Pancreas (tissue), 10 donors: Measurements from ENCODE around the gene P4HA2. TPM values are rescaled to one million over a fixed set of nuclear protein-coding genes. Genes with fewer than 3 reads are reported as not detected.
A peak's percentile ranks its signal among the peaks of the same experiment; 100 is the strongest.

Experiments used
- ATAC-seq, 4 donors: fragments of 200-7000 bp; cut with Tn5 transposase; one replicate each; pipeline versions ENCODE4 v1.8.0 to v1.9.1; 2020; ENCODE audit warnings: mild to moderate bottlenecking in 4 of 4, moderate library complexity in 4 of 4
- DNase-seq, 6 donors: peaks; one replicate each; pipeline ENCODE4 v3.0.0-alpha.2; 2020
- FAIRE-seq: peaks from 2 replicates; lab custom pipeline; 2012; peaks lifted over from hg19 to GRCh38; lab: Jason Lieb, UNC
- H3K27ac ChIP-seq, 4 donors: fragments of 200-600 bp; sonication (generic); 1 replicate in 3 of 4; 2 replicates in 1 of 4; pipeline versions ENCODE4 v1.5.0 to v1.8.0; 2020
- H3K27me3 ChIP-seq, 4 donors: fragments of 200-600 bp; one replicate each; pipeline ENCODE4 v1.8.0; 2021
- H3K36me3 ChIP-seq, 3 donors: fragments of 200-600 bp; sonication (generic) in 1 of 3; one replicate each; pipeline versions ENCODE4 v1.5.0 to v1.8.0; 2020 to 2021
- H3K4me1 ChIP-seq, 3 donors: fragments of 200-600 bp; one replicate each; pipeline ENCODE4 v1.8.0; 2021
- H3K4me3 ChIP-seq, 4 donors: fragments of 200-600 bp; sonication (generic) in 2 of 4; one replicate each; pipeline versions ENCODE4 v1.5.0 to v1.8.0; 2020 to 2021
- H3K9me3 ChIP-seq, 4 donors: fragments of 200-600 bp; one replicate each; pipeline ENCODE4 v1.8.0; 2021
- WGBS, 2 donors: extraction: QIAGEN DNeasy Blood & Tissue Kit; methylation state at CpG; one replicate each; pipeline ENCODE4 v1.1.7; 2013; 5-methylcytosine and 5-hydroxymethylcytosine counted together
- intact Hi-C, 3 donors: fragments of 100-400 bp; cut with DNase I; formaldehyde crosslinking; loops; one replicate each; pipeline versions ENCODE4 v1.11.1 to v1.14.2; 2022
- polyA plus RNA-seq, 2 donors: library from polyadenylated mRNA; stranded (reverse); fragments of 200-250 nt; gene quantifications; one replicate each; pipeline ENCODE4 v1.2.3, GENCODE V29; 2013
- total RNA-seq, 6 donors: library from RNA; stranded (reverse); fragmentation: NEBNext Ultra II Directional in 4 of 6; extraction: Animal tissue kit (Norgen Biotek cat#: 25700) in 4 of 6; gene quantifications; one replicate each; pipeline versions ENCODE4 v1.2.1 to v1.2.4, GENCODE V29; 2021 to 2023
- TF ChIP-seq, protein P1 (sequence below), 4 donors: fragments of 200-600 bp; sonication (generic) in 3 of 4; IDR thresholded peaks; one replicate each; pipeline versions ENCODE4 v1.5.0 to v1.8.0; 2021; ENCODE audit warnings: antibody characterized with exemption in 4 of 4
- donor health status: healthy with polysubstance abuse.
- donor health status: DM: no; HTN: no; CAD: no; lungs with moderate emphysema.
- donor health status: DM: no; HTN: no; CAD: no.
- donor health status: control.
- donor health status: control.
- donor health status: Bipolar disorder and iron deficiency.
- donor health status: DM: yes; HTN: yes; CAD: no.
- donor health status: DM: no; HTN: no; CAD: no.
- donor health status: DM: no; HTN: no; CAD: no.
- donor health status: DM: yes; HTN: yes; CAD: no.

P4HA2 gene
- total and polyA plus RNA-seq, 8 donors, result 28.3 to 85.7 (median 56.4) TPM

DNA sequence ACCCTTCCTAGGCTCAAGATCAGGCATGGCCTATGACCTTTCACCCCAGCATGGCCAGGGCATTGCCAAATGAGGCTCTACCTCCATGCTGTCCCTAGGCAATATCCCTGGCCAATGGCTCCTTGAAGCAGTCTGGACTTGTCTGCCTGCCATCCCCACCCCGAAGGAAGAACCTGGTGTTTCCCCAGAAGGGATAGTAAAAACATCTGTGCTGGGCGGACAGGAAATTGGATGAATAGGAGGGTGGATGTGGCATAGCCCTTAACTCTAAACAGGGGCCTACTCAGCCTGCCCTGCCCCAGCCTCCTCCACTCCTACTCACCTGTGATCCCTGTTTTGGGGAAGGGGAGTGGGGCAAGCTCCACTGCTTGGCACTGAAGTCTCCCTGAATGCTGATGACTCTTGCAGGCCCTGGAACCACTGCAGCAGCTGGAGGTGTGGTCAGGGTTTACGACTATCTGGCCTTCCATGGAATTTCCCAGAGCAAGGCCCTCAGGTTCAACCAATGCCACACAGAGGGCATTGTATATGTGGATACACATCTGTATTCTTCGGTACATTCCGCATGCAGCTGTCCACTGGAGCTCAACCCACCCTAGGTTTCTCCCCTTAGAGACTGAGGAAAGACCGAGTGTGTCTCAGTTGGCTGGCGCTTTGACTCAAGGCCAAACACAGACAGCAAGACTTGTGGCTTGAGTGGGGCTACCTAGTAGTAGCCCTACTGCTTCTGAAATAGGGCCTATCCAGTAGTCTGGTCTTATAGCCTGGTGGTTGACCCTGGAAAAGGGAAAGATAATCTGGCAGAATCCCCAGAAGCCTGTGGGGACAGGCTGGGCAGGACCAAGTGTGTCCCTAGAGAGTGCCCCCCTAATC lies 6.4 kb upstream of the P4HA2 start:
- intact Hi-C loops, result loop anchor here in 1 of 3 donors (10.0 kb wide), 1 partner anchor 51 kb away; no protein-coding TSS in a partner anchor
- ATAC-seq, result no peak
- no peak for FAIRE-seq
- WGBS, 2 donors, result 92 to 98% methylated on average over 7 of the region's 7 CpGs
- TF ChIP-seq, protein P1, sequence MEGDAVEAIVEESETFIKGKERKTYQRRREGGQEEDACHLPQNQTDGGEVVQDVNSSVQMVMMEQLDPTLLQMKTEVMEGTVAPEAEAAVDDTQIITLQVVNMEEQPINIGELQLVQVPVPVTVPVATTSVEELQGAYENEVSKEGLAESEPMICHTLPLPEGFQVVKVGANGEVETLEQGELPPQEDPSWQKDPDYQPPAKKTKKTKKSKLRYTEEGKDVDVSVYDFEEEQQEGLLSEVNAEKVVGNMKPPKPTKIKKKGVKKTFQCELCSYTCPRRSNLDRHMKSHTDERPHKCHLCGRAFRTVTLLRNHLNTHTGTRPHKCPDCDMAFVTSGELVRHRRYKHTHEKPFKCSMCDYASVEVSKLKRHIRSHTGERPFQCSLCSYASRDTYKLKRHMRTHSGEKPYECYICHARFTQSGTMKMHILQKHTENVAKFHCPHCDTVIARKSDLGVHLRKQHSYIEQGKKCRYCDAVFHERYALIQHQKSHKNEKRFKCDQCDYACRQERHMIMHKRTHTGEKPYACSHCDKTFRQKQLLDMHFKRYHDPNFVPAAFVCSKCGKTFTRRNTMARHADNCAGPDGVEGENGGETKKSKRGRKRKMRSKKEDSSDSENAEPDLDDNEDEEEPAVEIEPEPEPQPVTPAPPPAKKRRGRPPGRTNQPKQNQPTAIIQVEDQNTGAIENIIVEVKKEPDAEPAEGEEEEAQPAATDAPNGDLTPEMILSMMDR (IDR thresholded peaks at IDR 0.05), result no peak
- H3K36me3 ChIP-seq, result no peaks in the 10 kb centered on the region
- no peaks in the 10 kb centered on the region for H3K4me1 ChIP-seq
- peak in 1 of 6 donors; percentile 5 for DNase-seq
- H3K9me3 ChIP-seq, result no peaks in the 10 kb centered on the region
- H3K4me3 ChIP-seq, result no peak overlapping the region
- no peak overlapping the region for H3K27ac ChIP-seq
- H3K27me3 ChIP-seq, result no peaks in the 10 kb centered on the region

DNA sequence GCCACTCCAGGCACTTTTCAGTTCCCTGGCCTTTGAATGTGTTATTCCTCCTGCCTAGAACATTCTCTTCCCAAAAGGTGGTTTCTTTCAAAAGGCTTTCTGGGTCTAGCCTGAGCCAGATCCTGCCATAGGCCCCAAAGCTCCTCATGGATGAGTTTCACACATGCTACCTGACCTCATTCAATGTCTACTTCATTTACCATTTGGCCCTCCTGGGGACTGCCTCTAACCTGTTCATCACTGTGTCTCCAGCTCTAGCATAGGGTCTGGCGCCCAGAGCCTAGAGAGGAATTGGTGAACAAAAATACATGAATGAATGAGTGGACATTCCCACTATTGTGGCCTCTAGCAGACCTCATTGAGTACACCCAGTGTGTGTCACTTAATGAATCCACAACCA lies 5.4 kb upstream of the P4HA2 start:
- no peaks in the 10 kb centered on the region for H3K9me3 ChIP-seq
- intact Hi-C loops, result loop anchor here in 1 of 3 donors (10.0 kb wide), 1 partner anchor 52 kb away; no protein-coding TSS in a partner anchor
- no peak for ATAC-seq

DNA sequence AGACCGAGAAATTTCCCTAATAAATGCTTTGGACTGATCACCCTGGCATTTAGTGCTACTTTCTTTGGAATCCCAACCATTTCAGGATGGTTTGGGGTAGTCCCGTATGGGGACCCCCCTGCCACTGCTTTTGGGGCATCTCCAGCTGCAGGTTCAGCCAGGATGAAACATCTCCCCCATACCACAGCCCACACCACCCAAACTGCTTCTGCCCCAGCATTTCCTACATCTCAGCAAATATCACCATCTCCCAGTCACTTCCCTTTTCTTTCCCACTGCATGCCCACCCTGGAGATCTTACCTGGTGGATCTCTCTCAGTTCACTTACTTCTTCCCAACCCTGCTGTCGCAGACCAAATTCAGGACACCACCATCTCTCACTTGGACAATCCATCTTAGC lies 4.8 kb upstream of the P4HA2 start:
- Histone ChIP-seq H3K9me3 (no peaks in the 10 kb centered on the region), H3K4me1 (no peaks in the 10 kb centered on the region), H3K36me3 (no peaks in the 10 kb centered on the region), H3K27me3 (no peaks in the 10 kb centered on the region), H3K4me3 (no peak overlapping the region), H3K27ac (no peak overlapping the region)
- 78 to 83% methylated on average over 3 of the region's 3 CpGs for WGBS, 2 donors
- intact Hi-C loops, result loop anchor here in 1 of 3 donors (10.0 kb wide), 1 partner anchor 52 kb away; no protein-coding TSS in a partner anchor
- TF ChIP-seq, protein P1 (IDR thresholded peaks at IDR 0.05), result no peak
- DNase-seq (peak in 1 of 6 donors; percentile 17), ATAC-seq (no peak), FAIRE-seq (no peak)

More for the DNA sequence above, 5.4 kb upstream of the P4HA2 start:
- Histone ChIP-seq H3K36me3 (no peaks in the 10 kb centered on the region), H3K27ac (no peak overlapping the region), H3K4me3 (no peak overlapping the region), H3K27me3 (no peaks in the 10 kb centered on the region), H3K4me1 (no peaks in the 10 kb centered on the region)
- DNase-seq, result peak in 1 of 6 donors; percentile 2
- 94 to 100% methylated on average over 1 of the region's 1 CpG for WGBS, 2 donors
- FAIRE-seq, result no peak
- TF ChIP-seq, protein P1 (IDR thresholded peaks at IDR 0.05), result no peak

DNA sequence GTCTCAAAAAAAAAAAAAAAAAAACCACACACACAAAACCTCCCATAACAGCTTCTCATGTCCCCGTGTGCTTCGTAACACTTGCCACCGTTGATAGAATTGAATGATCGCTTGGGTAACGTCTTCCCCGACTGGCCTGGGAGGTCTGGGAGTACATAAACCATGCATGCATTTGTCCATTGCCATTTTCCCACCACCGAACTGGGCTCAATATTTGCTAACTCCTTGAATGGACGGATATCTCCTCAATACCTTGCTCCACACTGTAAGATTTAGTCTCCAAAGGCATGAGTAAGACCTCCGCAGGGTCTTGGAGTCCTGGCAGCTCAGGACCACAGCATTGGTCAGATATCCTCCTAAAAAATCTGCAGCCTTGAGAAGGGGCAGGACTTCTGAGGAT lies 3.2 kb upstream of the P4HA2 start:
- Histone ChIP-seq H3K27me3 (no peaks in the 10 kb centered on the region), H3K27ac (no peak overlapping the region), H3K4me3 (no peak overlapping the region), H3K4me1 (peaks cover 0 to 7% (median 0%) of the 10 kb centered on the region in 3 donors), H3K9me3 (no peaks in the 10 kb centered on the region), H3K36me3 (no peaks in the 10 kb centered on the region)
- FAIRE-seq (no peak), DNase-seq (peak in 1 of 6 donors; percentile 8), ATAC-seq (no peak)
- WGBS, 2 donors, result 82 to 88% methylated on average over 9 of the region's 9 CpGs
- intact Hi-C loops, result loop anchor here in 1 of 3 donors (10.0 kb wide), 1 partner anchor 54 kb away; no protein-coding TSS in a partner anchor
- TF ChIP-seq, protein P1 (IDR thresholded peaks at IDR 0.05), result no peak
